Measurements from ENCODE around the gene PAQR6.

PAQR6 gene

GRCh38 chr1:156247460-156248322, at the start of gene PAQR6:
PAQR6 (minus strand) TSS chr1:156248056; CDS start chr1:156246731, 1,325 bp downstream.
- ATAC-seq (no peak), DNase-seq (no peak)
- no peak within 1 kb of the TSS for H3K4me3 Mint-ChIP-seq
- peaks cover 55% of the 10 kb centered on the region for H3K4me1 Mint-ChIP-seq
- no peaks in the 10 kb centered on the region for H3K27me3 Mint-ChIP-seq
- H3K9me3 Mint-ChIP-seq = no peaks in the 10 kb centered on the region
- peak within 1 kb of the TSS in 1 of 2 donors; percentile 78 for H3K27ac Mint-ChIP-seq

- peak; percentile 41 to 47 for DNase-seq
These were observed 47.6 kb upstream of the PAQR6 start, which contains the start of gene GLMP for GRCh38 chr1:156295391-156295947. GLMP (minus strand) TSS chr1:156295679; CDS start chr1:156295645, 34 bp downstream.

DNA sequence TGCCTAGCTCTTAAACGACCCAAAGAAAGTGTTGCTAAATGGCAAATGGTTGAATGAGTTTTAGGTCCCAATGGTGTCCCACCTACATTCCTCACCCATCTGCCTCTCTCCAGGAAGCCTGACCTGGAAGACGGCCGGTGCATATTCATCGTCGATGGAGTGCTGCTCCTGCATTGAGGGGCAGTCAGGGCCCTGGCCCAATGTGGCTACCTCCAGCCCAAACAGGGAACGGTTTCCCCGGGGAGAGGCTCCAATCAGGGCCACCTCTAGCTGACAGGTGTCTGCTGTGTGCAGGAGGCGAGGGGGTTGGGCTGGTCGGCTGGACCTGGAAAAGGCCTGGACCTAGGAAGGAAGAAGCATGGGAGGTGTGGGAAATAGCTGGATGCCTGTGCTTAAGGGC, 46.0 kb upstream of the PAQR6 start:
- peaks cover 14% of the 10 kb centered on the region for H3K4me1 Mint-ChIP-seq
- no peaks in the 10 kb centered on the region for H3K27me3 Mint-ChIP-seq
- no peak for ATAC-seq
- no peaks in the 10 kb centered on the region for H3K9me3 Mint-ChIP-seq
- no peak overlapping the region for H3K27ac Mint-ChIP-seq
- H3K4me3 Mint-ChIP-seq = no peak overlapping the region
- no peak for DNase-seq

More at GRCh38 chr1:156295391-156295947, 47.6 kb upstream of the PAQR6 start, which contains the start of gene GLMP:
- H3K9me3 Mint-ChIP-seq = no peaks in the 10 kb centered on the region
- H3K27me3 Mint-ChIP-seq = no peaks in the 10 kb centered on the region
- peaks cover 14% of the 10 kb centered on the region for H3K4me1 Mint-ChIP-seq
- ATAC-seq = peak; percentile 89
- peak within 1 kb of the TSS; percentile 94 to 95 for H3K4me3 Mint-ChIP-seq
- peak within 1 kb of the TSS; percentile 84 to 97 for H3K27ac Mint-ChIP-seq

GRCh38 chr1:156293098-156293434, 45.2 kb upstream of the PAQR6 start:
- Mint-ChIP-seq H3K27me3 (no peaks in the 10 kb centered on the region), H3K4me3 (no peak overlapping the region), H3K9me3 (no peaks in the 10 kb centered on the region), H3K4me1 (peaks cover 14% of the 10 kb centered on the region), H3K27ac (peak overlapping the region in 1 of 2 donors; percentile 64)
- ATAC-seq = no peak
- no peak for DNase-seq

- H3K27me3 Mint-ChIP-seq = no peaks in the 10 kb centered on the region
- peak overlapping the region in 1 of 2 donors; percentile 50 for H3K27ac Mint-ChIP-seq
- H3K4me3 Mint-ChIP-seq = peak overlapping the region; percentile 38 to 46
- ATAC-seq (no peak), DNase-seq (no peak)
- peaks cover 14% of the 10 kb centered on the region for H3K4me1 Mint-ChIP-seq
- no peaks in the 10 kb centered on the region for H3K9me3 Mint-ChIP-seq
These were observed 43.6 kb upstream of the PAQR6 start for GRCh38 chr1:156291226-156292061.

DNA sequence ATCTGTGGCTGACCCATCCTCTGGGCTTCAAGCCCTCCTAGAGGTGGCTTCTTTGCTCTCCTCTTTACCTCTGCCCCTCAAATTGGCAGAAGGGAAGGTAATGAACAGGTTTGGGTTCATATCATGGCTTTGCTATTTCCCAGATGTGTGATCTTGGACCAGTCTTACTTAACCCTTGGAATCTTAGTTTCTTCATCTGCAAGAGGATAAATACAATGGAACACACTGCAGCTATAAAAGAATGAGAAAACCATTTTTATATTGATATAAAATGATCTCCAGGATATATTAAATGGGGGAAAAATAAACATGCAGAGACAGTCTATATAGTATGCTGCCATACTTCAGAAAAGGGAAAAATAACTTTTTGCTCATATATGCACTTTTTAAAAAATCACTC, 42.0 kb upstream of the PAQR6 start:
- Mint-ChIP-seq H3K27me3 (no peaks in the 10 kb centered on the region), H3K27ac (peak overlapping the region in 1 of 2 donors; percentile 52), H3K4me3 (no peak overlapping the region), H3K9me3 (no peaks in the 10 kb centered on the region), H3K4me1 (peaks cover 10% of the 10 kb centered on the region)
- ATAC-seq (no peak), DNase-seq (no peak)

DNA sequence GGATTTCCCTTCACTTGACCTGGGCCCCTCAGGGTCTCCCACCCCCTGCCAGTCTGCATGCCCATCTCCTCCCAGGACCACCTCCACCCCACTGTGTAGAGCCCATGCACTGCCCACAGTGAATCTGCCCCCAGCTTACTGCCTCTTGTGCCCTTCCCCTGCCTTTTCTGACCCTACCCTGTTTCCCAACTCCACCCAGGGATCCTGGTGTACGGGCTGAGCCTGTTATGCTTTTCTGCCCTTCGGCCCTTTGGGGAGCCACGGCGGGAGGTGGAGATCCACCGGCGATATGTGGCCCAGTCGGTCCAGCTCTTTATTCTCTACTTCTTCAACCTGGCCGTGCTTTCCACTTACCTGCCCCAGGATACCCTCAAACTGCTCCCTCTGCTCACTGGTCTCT, 38.2 kb upstream of the PAQR6 start:
- Mint-ChIP-seq H3K4me3 (no peak overlapping the region), H3K27ac (no peak overlapping the region), H3K27me3 (no peaks in the 10 kb centered on the region), H3K4me1 (peaks cover 26% of the 10 kb centered on the region), H3K9me3 (no peaks in the 10 kb centered on the region)
- ATAC-seq (no peak), DNase-seq (no peak)

DNA sequence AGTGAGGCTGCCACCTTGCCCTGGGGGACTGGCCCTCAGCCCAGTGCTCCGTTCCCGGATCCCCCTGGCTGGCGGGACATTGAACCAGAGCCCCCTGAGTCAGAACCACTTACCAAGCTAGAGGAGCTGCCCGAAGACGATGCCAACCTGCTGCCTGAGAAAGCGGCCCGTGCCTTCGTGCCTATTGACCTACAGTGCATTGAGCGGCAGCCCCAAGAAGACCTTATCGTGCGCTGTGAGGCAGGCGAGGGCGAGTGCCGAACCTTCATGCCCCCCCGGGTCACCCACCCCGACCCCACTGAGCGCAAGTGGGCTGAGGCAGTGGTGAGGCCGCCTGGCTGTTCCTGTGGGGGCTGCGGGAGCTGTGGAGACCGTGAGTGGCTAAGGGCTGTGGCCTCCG, 37.6 kb upstream of the PAQR6 start:
- Mint-ChIP-seq H3K27me3 (no peaks in the 10 kb centered on the region), H3K9me3 (no peaks in the 10 kb centered on the region), H3K4me3 (no peak overlapping the region), H3K4me1 (peaks cover 33% of the 10 kb centered on the region), H3K27ac (peak overlapping the region in 1 of 2 donors; percentile 90)
- ATAC-seq (no peak), DNase-seq (no peak)

- Mint-ChIP-seq H3K27me3 (no peaks in the 10 kb centered on the region), H3K27ac (no peak overlapping the region), H3K9me3 (no peaks in the 10 kb centered on the region), H3K4me3 (peak overlapping the region in 1 of 2 donors; percentile 42), H3K4me1 (peaks cover 39% of the 10 kb centered on the region)
- DNase-seq (no peak), ATAC-seq (no peak)
These were observed 36.9 kb upstream of the PAQR6 start for GRCh38 chr1:156284757-156285156.

- H3K4me3 Mint-ChIP-seq = peak within 1 kb of the TSS; percentile 90 to 96
- H3K27ac Mint-ChIP-seq = peak within 1 kb of the TSS; percentile 98
- DNase-seq (no peak), ATAC-seq (no peak)
- peaks cover 40% of the 10 kb centered on the region for H3K4me1 Mint-ChIP-seq
- H3K9me3 Mint-ChIP-seq = no peaks in the 10 kb centered on the region
- no peaks in the 10 kb centered on the region for H3K27me3 Mint-ChIP-seq
These were observed 36.3 kb upstream of the PAQR6 start, which contains the start of gene TMEM79 for GRCh38 chr1:156284112-156284511. TMEM79 (plus strand) TSS chr1:156284325; CDS start chr1:156285227, 902 bp downstream.

DNA sequence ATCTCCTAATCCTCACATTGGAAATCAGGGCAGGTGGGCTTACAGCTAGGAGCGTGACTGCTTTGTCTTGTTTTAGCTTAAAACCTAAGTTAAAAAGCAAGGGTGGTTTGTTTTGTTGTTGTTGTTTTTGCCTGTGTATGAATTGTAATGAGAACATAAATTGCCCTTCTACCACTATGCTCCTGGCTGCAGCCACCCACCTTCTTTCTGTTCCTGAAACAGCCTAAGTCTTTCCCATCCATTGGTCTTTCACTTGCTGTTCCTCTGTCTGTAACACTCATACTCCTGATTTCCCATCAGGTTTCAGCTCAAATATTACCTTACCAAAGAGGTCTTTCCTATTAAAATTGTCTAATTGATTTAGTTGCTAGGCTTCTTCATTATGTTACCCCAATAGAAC, 35.7 kb upstream of the PAQR6 start:
- Mint-ChIP-seq H3K9me3 (no peaks in the 10 kb centered on the region), H3K4me3 (peak overlapping the region; percentile 90 to 96), H3K4me1 (peaks cover 40% of the 10 kb centered on the region), H3K27ac (peak overlapping the region; percentile 98), H3K27me3 (no peaks in the 10 kb centered on the region)
- DNase-seq (no peak), ATAC-seq (no peak)

DNA sequence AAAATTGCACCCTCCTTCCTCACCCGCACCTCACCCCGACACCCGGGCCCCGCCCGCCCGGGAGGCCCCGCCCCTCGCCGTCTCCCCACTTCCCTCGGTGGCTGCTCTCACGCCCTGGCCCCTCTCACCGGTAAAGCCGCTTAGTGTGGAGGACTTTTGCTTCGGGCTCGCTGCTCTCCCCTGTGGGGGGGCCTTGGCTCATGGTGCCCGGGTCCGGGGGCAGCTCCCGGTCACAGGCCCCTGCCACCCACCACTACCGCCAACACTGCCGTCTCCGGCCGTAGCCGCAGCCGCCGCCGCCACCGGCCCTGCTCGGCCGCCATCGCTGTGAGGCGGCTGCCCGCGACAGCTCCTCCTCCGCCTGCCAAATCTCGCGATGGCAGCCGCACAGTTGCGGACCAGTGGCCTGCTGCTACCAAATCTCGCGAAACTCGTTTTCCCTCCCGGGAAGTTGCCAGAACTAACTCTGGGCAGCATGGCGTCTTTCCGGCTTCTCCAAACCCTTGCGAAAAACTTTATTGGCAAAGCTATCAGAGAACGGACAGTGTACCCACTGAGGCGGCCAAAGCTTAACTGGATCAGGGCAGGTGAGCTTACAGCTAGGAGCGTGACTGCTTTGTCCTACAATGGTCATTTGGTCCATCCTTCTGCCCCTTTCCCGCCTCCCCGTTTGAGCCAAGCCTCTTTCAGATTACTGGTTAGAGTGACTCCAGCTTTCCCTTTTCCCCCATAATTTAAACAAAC, 34.8 kb upstream of the PAQR6 start, which contains the start of gene SMG5:
SMG5 (minus strand) TSS at position 347 of the 744 bp plus-strand sequence; CDS start at position 202, 145 bp downstream.
- peak; percentile 93 for ATAC-seq
- peak; percentile 96 to 98 for DNase-seq
- peak within 1 kb of the TSS; percentile 98 for H3K27ac Mint-ChIP-seq
- H3K4me1 Mint-ChIP-seq = peaks cover 48% of the 10 kb centered on the region
- H3K4me3 Mint-ChIP-seq = peak within 1 kb of the TSS; percentile 90 to 96
- H3K9me3 Mint-ChIP-seq = no peaks in the 10 kb centered on the region
- H3K27me3 Mint-ChIP-seq = no peaks in the 10 kb centered on the region

DNA sequence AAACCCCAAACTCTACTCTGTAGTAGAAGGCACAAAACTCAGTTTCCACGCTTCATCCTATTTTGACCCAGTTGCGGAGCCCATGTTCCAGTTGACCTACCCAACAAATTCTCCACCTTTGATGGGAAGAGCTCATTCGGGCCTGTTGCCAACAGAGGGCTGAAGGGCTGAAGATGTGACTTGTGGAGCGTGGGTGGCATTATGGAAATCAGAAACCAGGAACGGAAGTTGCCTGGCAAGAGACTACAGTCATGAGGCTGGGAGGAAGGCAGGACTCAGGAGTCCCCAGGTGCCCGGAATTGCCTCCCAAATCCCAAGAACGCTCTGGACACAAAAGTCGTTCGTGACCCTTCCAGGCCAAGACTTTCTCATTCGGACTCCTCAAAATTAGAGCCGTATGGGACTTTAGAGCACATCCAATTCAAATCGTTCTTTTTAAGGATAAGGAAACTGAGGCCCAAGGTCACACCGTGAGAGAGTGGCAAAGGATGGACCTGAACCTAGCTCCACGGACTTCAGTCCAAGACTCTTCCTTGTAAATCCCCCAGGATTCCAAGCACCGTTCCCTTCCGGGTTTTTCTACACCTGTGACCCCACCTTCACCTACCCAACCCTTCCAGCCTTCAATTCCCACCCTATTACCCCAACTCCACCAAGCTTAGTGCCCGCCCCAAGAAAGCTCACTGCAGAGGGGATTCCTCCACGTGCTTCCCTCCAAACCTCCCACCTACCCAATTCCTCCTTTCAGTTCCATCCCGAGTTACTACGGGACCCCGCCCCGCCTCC, 34.0 kb upstream of the PAQR6 start:
- Mint-ChIP-seq H3K27me3 (no peaks in the 10 kb centered on the region), H3K27ac (peak overlapping the region; percentile 98), H3K4me3 (peak overlapping the region; percentile 90 to 96), H3K4me1 (peaks cover 48% of the 10 kb centered on the region), H3K9me3 (no peaks in the 10 kb centered on the region)
- DNase-seq (peak in 1 of 2 donors; percentile 23), ATAC-seq (no peak)

DNA sequence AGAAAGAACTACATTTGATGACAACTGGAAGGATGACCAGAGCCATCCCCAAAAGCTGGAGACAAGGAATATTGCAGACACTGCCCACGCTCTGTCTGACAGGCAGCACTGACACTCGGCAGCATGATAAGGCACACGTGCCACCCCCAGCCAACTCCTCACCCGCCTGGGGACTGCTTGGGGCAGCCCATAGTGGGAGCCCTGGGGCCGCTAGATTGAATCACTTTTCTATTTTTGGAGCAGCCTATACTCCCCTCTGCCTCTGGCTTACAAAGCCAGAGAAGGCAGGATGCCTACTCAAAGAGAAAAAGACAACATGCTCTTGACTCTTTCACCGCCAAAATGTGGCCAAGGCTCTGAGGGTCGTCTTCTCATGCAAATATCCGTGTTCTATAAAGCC, 33.4 kb upstream of the PAQR6 start:
- Mint-ChIP-seq H3K4me3 (peak overlapping the region; percentile 90 to 96), H3K4me1 (peaks cover 48% of the 10 kb centered on the region), H3K27me3 (no peaks in the 10 kb centered on the region), H3K27ac (peak overlapping the region; percentile 98), H3K9me3 (no peaks in the 10 kb centered on the region)
- DNase-seq (peak; percentile 37 to 63), ATAC-seq (peak; percentile 74)
